CD4-positive, alpha-beta T cell treated with Interleukin-21 for 1 hour (primary cell): ENCODE data around the gene RALGAPA2.

Experiments
- DNase-seq: peaks from one replicate; pipeline ENCODE4 v3.0.0-alpha.2; 2020

The RALGAPA2 gene

GRCh38 chr20:20393207-20394120 lies 319.0 kb downstream of the RALGAPA2 start:
- no peak for DNase-seq

GRCh38 chr20:20391766-20392165 lies 320.7 kb downstream of the RALGAPA2 start:
- no peak for DNase-seq

GRCh38 chr20:20391115-20391514 lies 321.3 kb downstream of the RALGAPA2 start:
- DNase-seq: no peak

GRCh38 chr20:20390393-20390792 lies 322.1 kb downstream of the RALGAPA2 start:
- DNase-seq: no peak

GRCh38 chr20:20386192-20386591 lies 326.3 kb downstream of the RALGAPA2 start:
- DNase-seq: no peak

GRCh38 chr20:20375862-20376261 lies 336.6 kb downstream of the RALGAPA2 start:
- DNase-seq: no peak

- DNase-seq: no peak
Observed at GRCh38 chr20:20373091-20373571, 339.3 kb downstream of the RALGAPA2 start.

- DNase-seq: no peak
Observed at GRCh38 chr20:20371681-20372080, 340.8 kb downstream of the RALGAPA2 start.

- DNase-seq: no peak
Observed at GRCh38 chr20:20371083-20371482, 341.4 kb downstream of the RALGAPA2 start.

GRCh38 chr20:20370094-20370575 lies 342.3 kb downstream of the RALGAPA2 start:
- DNase-seq: no peak

GRCh38 chr20:20369250-20370093 lies 343.0 kb downstream of the RALGAPA2 start:
- DNase-seq: no peak

- no peak for DNase-seq
Observed at GRCh38 chr20:20368418-20369249, 343.8 kb downstream of the RALGAPA2 start.

GRCh38 chr20:20367575-20368417 lies 344.6 kb downstream of the RALGAPA2 start, which contains the start of gene INSM1:
Gene INSM1 (plus strand): TSS chr20:20368104. CDS start chr20:20368268, 164 bp downstream.
- DNase-seq: no peak

GRCh38 chr20:20366876-20367574 lies 345.4 kb downstream of the RALGAPA2 start:
- DNase-seq: no peak

- no peak for DNase-seq
Observed at GRCh38 chr20:20366551-20366875, 345.9 kb downstream of the RALGAPA2 start.

GRCh38 chr20:20365480-20366161 lies 346.8 kb downstream of the RALGAPA2 start:
- DNase-seq: no peak

- no peak for DNase-seq
Observed at GRCh38 chr20:20364593-20365479, 347.6 kb downstream of the RALGAPA2 start.

- DNase-seq: no peak
Observed at GRCh38 chr20:20363799-20364592, 348.4 kb downstream of the RALGAPA2 start.
